ENCODE data around the gene PDE1C.

The PDE1C gene

DNA sequence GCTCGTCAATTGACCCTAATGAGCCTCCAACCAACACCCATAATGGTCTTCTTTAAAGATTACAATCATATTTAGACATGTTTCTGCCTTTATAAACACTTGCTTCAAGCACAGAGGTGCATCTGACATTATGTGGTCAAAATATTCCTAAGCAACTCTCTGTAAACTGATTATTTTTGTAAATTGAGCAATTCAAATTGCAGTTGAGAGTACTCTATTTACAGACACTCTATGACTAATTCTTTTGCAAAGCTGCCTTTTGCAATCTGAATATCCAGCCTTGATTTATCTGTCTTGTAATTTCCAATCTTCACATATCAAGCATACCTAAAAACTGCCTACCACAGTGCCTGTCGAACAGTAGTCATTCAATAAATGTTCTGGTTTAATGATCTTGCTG lies 112.0 kb downstream of the PDE1C start:
- no peak overlapping the region for H2BK120ac ChIP-seq (ENCODE audit: insufficient read depth, low read length, poor library complexity)
- no peak overlapping the region for H3K27ac ChIP-seq (ENCODE audit: low read depth, low read length)
- no peak overlapping the region for H3K4ac ChIP-seq (ENCODE audit: low read depth, low read length)
- H3K14ac ChIP-seq (ENCODE audit: low read length), result no peak overlapping the region
- no peaks in the 10 kb centered on the region for H3K9me3 ChIP-seq (ENCODE audit: insufficient read depth, low read depth, low read length)
- H2BK5ac ChIP-seq (ENCODE audit: low read depth, low read length, poor library complexity), result no peak overlapping the region
- no peaks in the 10 kb centered on the region for H3K27me3 ChIP-seq (ENCODE audit: insufficient read depth, low read length)
- no peaks in the 10 kb centered on the region for H3K79me1 ChIP-seq (ENCODE audit: low read length)
- no peak overlapping the region for H4K91ac ChIP-seq (ENCODE audit: low read depth, low read length)
- no peak overlapping the region for H3K4me3 ChIP-seq (ENCODE audit: low read depth, low read length)
- H2BK12ac ChIP-seq (ENCODE audit: low read length), result no peak overlapping the region
- H2AFZ ChIP-seq (ENCODE audit: insufficient read depth, low read length, poor library complexity), result no peak overlapping the region
- no peak overlapping the region for H3K18ac ChIP-seq (ENCODE audit: low read length)
- H3K23ac ChIP-seq (ENCODE audit: low read length), result no peak overlapping the region
- no peak overlapping the region for H3K4me2 ChIP-seq (ENCODE audit: low read length)
- H4K8ac ChIP-seq (ENCODE audit: low read depth, low read length), result no peak overlapping the region
- H3K9ac ChIP-seq (ENCODE audit: low read length), result no peak overlapping the region
- no peak overlapping the region for H4K12ac ChIP-seq (ENCODE audit: low read depth, low read length)
- H3K4me1 ChIP-seq (ENCODE audit: control insufficient read depth in 1 of 2, insufficient read depth in 2 of 2, low read length in 2 of 2), result no peaks in the 10 kb centered on the region
- H2AK5ac ChIP-seq (ENCODE audit: low read length), result no peak overlapping the region
- H3K79me2 ChIP-seq (ENCODE audit: control insufficient read depth, insufficient read depth, low read length, poor library complexity), result no peaks in the 10 kb centered on the region
- WGBS (ENCODE audit: extremely low coverage, insufficient coverage, insufficient read length), result no CpG with 5 or more reads among the region's 2 CpGs
- no peaks in the 10 kb centered on the region for H3K36me3 ChIP-seq (ENCODE audit: control insufficient read depth in 1 of 2, insufficient read depth in 2 of 2, low read length in 2 of 2)
- no peak for DNase-seq

GRCh38 chr7:31957756-31958155 lies 112.5 kb downstream of the PDE1C start:
- Histone ChIP-seq H3K4me1 (ENCODE audit: control insufficient read depth in 1 of 2, insufficient read depth in 2 of 2, low read length in 2 of 2) (no peaks in the 10 kb centered on the region), H3K27ac (ENCODE audit: low read depth, low read length) (no peak overlapping the region), H4K12ac (ENCODE audit: low read depth, low read length) (no peak overlapping the region), H3K4me3 (ENCODE audit: low read depth, low read length) (no peak overlapping the region), H2BK120ac (ENCODE audit: insufficient read depth, low read length, poor library complexity) (no peak overlapping the region), H3K14ac (ENCODE audit: low read length) (no peak overlapping the region), H4K91ac (ENCODE audit: low read depth, low read length) (no peak overlapping the region), H3K36me3 (ENCODE audit: control insufficient read depth in 1 of 2, insufficient read depth in 2 of 2, low read length in 2 of 2) (no peaks in the 10 kb centered on the region), H3K4ac (ENCODE audit: low read depth, low read length) (no peak overlapping the region), H3K79me1 (ENCODE audit: low read length) (no peaks in the 10 kb centered on the region), H2AK5ac (ENCODE audit: low read length) (no peak overlapping the region), H3K18ac (ENCODE audit: low read length) (no peak overlapping the region), H2BK12ac (ENCODE audit: low read length) (no peak overlapping the region), H3K23ac (ENCODE audit: low read length) (no peak overlapping the region), H2AFZ (ENCODE audit: insufficient read depth, low read length, poor library complexity) (no peak overlapping the region), H4K8ac (ENCODE audit: low read depth, low read length) (no peak overlapping the region), H2BK5ac (ENCODE audit: low read depth, low read length, poor library complexity) (no peak overlapping the region), H3K9me3 (ENCODE audit: insufficient read depth, low read depth, low read length) (no peaks in the 10 kb centered on the region), H3K79me2 (ENCODE audit: control insufficient read depth, insufficient read depth, low read length, poor library complexity) (no peaks in the 10 kb centered on the region), H3K9ac (ENCODE audit: low read length) (no peak overlapping the region), H3K4me2 (ENCODE audit: low read length) (no peak overlapping the region), H3K27me3 (ENCODE audit: insufficient read depth, low read length) (no peaks in the 10 kb centered on the region)
- WGBS (ENCODE audit: extremely low coverage, insufficient coverage, insufficient read length), result no CpG with 5 or more reads among the region's 2 CpGs
- no peak for DNase-seq

- Histone ChIP-seq H3K27me3 (ENCODE audit: insufficient read depth, low read length) (no peaks in the 10 kb centered on the region), H2AFZ (ENCODE audit: insufficient read depth, low read length, poor library complexity) (no peak overlapping the region), H3K4me3 (ENCODE audit: low read depth, low read length) (no peak overlapping the region), H3K79me1 (ENCODE audit: low read length) (no peaks in the 10 kb centered on the region), H2AK5ac (ENCODE audit: low read length) (no peak overlapping the region), H3K4ac (ENCODE audit: low read depth, low read length) (no peak overlapping the region), H3K9me3 (ENCODE audit: insufficient read depth, low read depth, low read length) (no peaks in the 10 kb centered on the region), H3K4me2 (ENCODE audit: low read length) (no peak overlapping the region), H4K8ac (ENCODE audit: low read depth, low read length) (no peak overlapping the region), H3K4me1 (ENCODE audit: control insufficient read depth in 1 of 2, insufficient read depth in 2 of 2, low read length in 2 of 2) (no peaks in the 10 kb centered on the region), H4K91ac (ENCODE audit: low read depth, low read length) (no peak overlapping the region), H2BK5ac (ENCODE audit: low read depth, low read length, poor library complexity) (no peak overlapping the region), H3K27ac (ENCODE audit: low read depth, low read length) (no peak overlapping the region), H3K18ac (ENCODE audit: low read length) (no peak overlapping the region), H3K23ac (ENCODE audit: low read length) (no peak overlapping the region), H3K9ac (ENCODE audit: low read length) (no peak overlapping the region), H3K36me3 (ENCODE audit: control insufficient read depth in 1 of 2, insufficient read depth in 2 of 2, low read length in 2 of 2) (no peaks in the 10 kb centered on the region), H2BK120ac (ENCODE audit: insufficient read depth, low read length, poor library complexity) (no peak overlapping the region), H3K14ac (ENCODE audit: low read length) (no peak overlapping the region), H2BK12ac (ENCODE audit: low read length) (no peak overlapping the region), H3K79me2 (ENCODE audit: control insufficient read depth, insufficient read depth, low read length, poor library complexity) (no peaks in the 10 kb centered on the region), H4K12ac (ENCODE audit: low read depth, low read length) (no peak overlapping the region)
- WGBS (ENCODE audit: extremely low coverage, insufficient coverage, insufficient read length), result no CpG with 5 or more reads among the region's 2 CpGs
- no peak for DNase-seq
These were observed 113.0 kb downstream of the PDE1C start for GRCh38 chr7:31957090-31957720.

DNA sequence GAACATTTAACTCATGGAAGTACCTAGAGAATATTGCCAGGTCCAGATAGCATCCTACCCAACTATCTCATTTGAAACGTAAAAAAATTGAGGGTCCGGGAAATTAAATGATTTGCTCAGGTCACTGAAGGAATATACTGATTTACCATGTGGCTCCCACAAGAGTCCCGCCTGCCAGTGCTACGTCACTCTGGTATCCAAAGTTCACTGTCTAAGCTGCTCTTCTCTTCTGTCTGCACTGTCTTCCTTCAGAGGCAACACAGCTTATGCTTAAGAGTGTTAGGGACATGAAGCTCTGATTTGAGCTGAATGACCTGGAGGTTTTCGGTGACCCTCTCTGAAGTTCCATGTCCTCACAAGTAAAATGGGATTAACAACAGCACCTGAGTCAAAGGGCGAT lies 114.6 kb downstream of the PDE1C start:
- H3K27me3 ChIP-seq (ENCODE audit: insufficient read depth, low read length), result no peaks in the 10 kb centered on the region
- H4K91ac ChIP-seq (ENCODE audit: low read depth, low read length), result no peak overlapping the region
- H3K36me3 ChIP-seq (ENCODE audit: control insufficient read depth in 1 of 2, insufficient read depth in 2 of 2, low read length in 2 of 2), result no peaks in the 10 kb centered on the region
- no peak overlapping the region for H3K9ac ChIP-seq (ENCODE audit: low read length)
- no peak overlapping the region for H2BK12ac ChIP-seq (ENCODE audit: low read length)
- H3K79me2 ChIP-seq (ENCODE audit: control insufficient read depth, insufficient read depth, low read length, poor library complexity), result no peaks in the 10 kb centered on the region
- H3K4ac ChIP-seq (ENCODE audit: low read depth, low read length), result no peak overlapping the region
- no peak overlapping the region for H3K4me2 ChIP-seq (ENCODE audit: low read length)
- H2AK5ac ChIP-seq (ENCODE audit: low read length), result no peak overlapping the region
- H2BK120ac ChIP-seq (ENCODE audit: insufficient read depth, low read length, poor library complexity), result no peak overlapping the region
- no peak overlapping the region for H4K8ac ChIP-seq (ENCODE audit: low read depth, low read length)
- no peak overlapping the region for H2BK5ac ChIP-seq (ENCODE audit: low read depth, low read length, poor library complexity)
- no peak overlapping the region for H3K27ac ChIP-seq (ENCODE audit: low read depth, low read length)
- no peaks in the 10 kb centered on the region for H3K79me1 ChIP-seq (ENCODE audit: low read length)
- no peak for DNase-seq
- H2AFZ ChIP-seq (ENCODE audit: insufficient read depth, low read length, poor library complexity), result no peak overlapping the region
- no peak overlapping the region for H3K18ac ChIP-seq (ENCODE audit: low read length)
- no CpG with 5 or more reads among the region's 6 CpGs for WGBS (ENCODE audit: extremely low coverage, insufficient coverage, insufficient read length)
- no peaks in the 10 kb centered on the region for H3K9me3 ChIP-seq (ENCODE audit: insufficient read depth, low read depth, low read length)
- H3K14ac ChIP-seq (ENCODE audit: low read length), result no peak overlapping the region
- no peak overlapping the region for H3K4me3 ChIP-seq (ENCODE audit: low read depth, low read length)
- H4K12ac ChIP-seq (ENCODE audit: low read depth, low read length), result no peak overlapping the region
- H3K4me1 ChIP-seq (ENCODE audit: control insufficient read depth in 1 of 2, insufficient read depth in 2 of 2, low read length in 2 of 2), result peaks cover 0 to 1% of the 10 kb centered on the region in 2 experiments
- H3K23ac ChIP-seq (ENCODE audit: low read length), result no peak overlapping the region
